ENCODE measurements around the gene SAE1. TPM values are rescaled to one million over a fixed set of nuclear protein-coding genes. Genes with fewer than 3 reads are reported as not detected.

SAE1 gene
- polyA plus RNA-seq (2011; rRNA removed) (138 and 156 TPM in 2 replicates), polyA minus RNA-seq (2011; rRNA and poly(A)+ RNA removed) (50.1 and 64.5 TPM in 2 replicates)

GRCh38 chr19:47130589-47131227, at the start of gene SAE1:
SAE1 (plus strand) TSS chr19:47130835; CDS start chr19:47130931, 96 bp downstream.
- TF ChIP-seq CTCF (IDR thresholded peaks at IDR 0.05; ENCODE audit: insufficient read depth, low read depth, low read length): peak; percentile 68
- DNase-seq (ENCODE audit: low read depth): peak; percentile 94
- no peaks in the 10 kb centered on the region for H3K27me3 ChIP-seq (ENCODE audit: control insufficient read depth, insufficient read depth, low read length)
- H3K4me3 ChIP-seq (ENCODE audit: low read depth, low read length): peak within 1 kb of the TSS; percentile 77
- H3K36me3 ChIP-seq (ENCODE audit: control insufficient read depth, insufficient read depth, low read length): 0 out of 2 replicates have a peak, but pooled peaks cover 1% of the 10 kb centered on the region
- CTCF ChIA-PET: interaction anchor here (0.8 to 3.1 kb wide), 11 partner anchors 10 to 271 kb away, joined by 3 to 19 read pairs (median 4); no protein-coding TSS in a partner anchor
- POLR2A ChIA-PET: interaction anchor here (0.6 to 0.7 kb wide), 2 partner anchors 12 to 18 kb away, joined by 4 to 7 read pairs; partner anchors contain the start of gene ZC3H4

GRCh38 chr19:47081095-47081494, 49.5 kb upstream of the SAE1 start:
- peaks cover 29% of the 10 kb centered on the region for H3K36me3 ChIP-seq (ENCODE audit: control insufficient read depth, insufficient read depth, low read length)
- ChIA-PET CTCF (interaction anchor here (0.8 to 3.1 kb wide), 2 partner anchors 45 to 163 kb away, joined by 3 to 20 read pairs; no protein-coding TSS in a partner anchor), POLR2A (no interaction called here)

GRCh38 chr19:47082493-47082892, 48.1 kb upstream of the SAE1 start:
- TF ChIP-seq CTCF (IDR thresholded peaks at IDR 0.05; ENCODE audit: insufficient read depth, low read depth, low read length): no peak
- Histone ChIP-seq H3K27me3 (ENCODE audit: control insufficient read depth, insufficient read depth, low read length) (no peaks in the 10 kb centered on the region), H3K36me3 (ENCODE audit: control insufficient read depth, insufficient read depth, low read length) (peaks cover 31% of the 10 kb centered on the region), H3K4me3 (ENCODE audit: low read depth, low read length) (no peak overlapping the region)
- CTCF ChIA-PET: no interaction called here
- no peak for DNase-seq (ENCODE audit: low read depth)
- POLR2A ChIA-PET: no interaction called here

More at GRCh38 chr19:47081095-47081494, 49.5 kb upstream of the SAE1 start:
- no peaks in the 10 kb centered on the region for H3K27me3 ChIP-seq (ENCODE audit: control insufficient read depth, insufficient read depth, low read length)
- TF ChIP-seq CTCF (IDR thresholded peaks at IDR 0.05; ENCODE audit: insufficient read depth, low read depth, low read length): no peak
- no peak overlapping the region for H3K4me3 ChIP-seq (ENCODE audit: low read depth, low read length)
- DNase-seq (ENCODE audit: low read depth): no peak

GRCh38 chr19:47084879-47085439, 45.7 kb upstream of the SAE1 start:
- POLR2A ChIA-PET: no interaction called here
- H3K4me3 ChIP-seq (ENCODE audit: low read depth, low read length): no peak overlapping the region
- peaks cover 39% of the 10 kb centered on the region for H3K36me3 ChIP-seq (ENCODE audit: control insufficient read depth, insufficient read depth, low read length)
- TF ChIP-seq CTCF (IDR thresholded peaks at IDR 0.05; ENCODE audit: insufficient read depth, low read depth, low read length): no peak
- DNase-seq (ENCODE audit: low read depth): no peak
- no peaks in the 10 kb centered on the region for H3K27me3 ChIP-seq (ENCODE audit: control insufficient read depth, insufficient read depth, low read length)
- CTCF ChIA-PET: no interaction called here

- CTCF ChIA-PET: no interaction called here
- Histone ChIP-seq H3K27me3 (ENCODE audit: control insufficient read depth, insufficient read depth, low read length) (no peaks in the 10 kb centered on the region), H3K4me3 (ENCODE audit: low read depth, low read length) (no peak overlapping the region), H3K36me3 (ENCODE audit: control insufficient read depth, insufficient read depth, low read length) (peaks cover 38% of the 10 kb centered on the region)
- no peak for DNase-seq (ENCODE audit: low read depth)
- no peak for TF ChIP-seq CTCF (IDR thresholded peaks at IDR 0.05; ENCODE audit: insufficient read depth, low read depth, low read length)
- POLR2A ChIA-PET: no interaction called here
Measured at GRCh38 chr19:47086280-47086679, 44.4 kb upstream of the SAE1 start.

Measured in BJ (cell line).